ENCODE results near the gene MGRN1. TPM values are rescaled to one million over a fixed set of nuclear protein-coding genes. Genes with fewer than 3 reads are reported as not detected.

The MGRN1 gene
- total RNA-seq, 1 donor from 2014 or later, result 40.6 TPM

- H3K4me3 ChIP-seq (ENCODE audit: low read depth, low read length), result no peak overlapping the region
- no peak for DNase-seq (ENCODE audit: low read depth)
- TF ChIP-seq CTCF (conservative IDR thresholded peaks at IDR 0.05; ENCODE audit: low read depth, low read length), result peak; percentile 56
Observed at GRCh38 chr16:4682616-4683254, 58.1 kb downstream of the MGRN1 start.

GRCh38 chr16:4683255-4684057 lies 58.8 kb downstream of the MGRN1 start:
- H3K4me3 ChIP-seq (ENCODE audit: low read depth, low read length), result no peak overlapping the region
- no peak for TF ChIP-seq CTCF (conservative IDR thresholded peaks at IDR 0.05; ENCODE audit: low read depth, low read length)
- no peak for DNase-seq (ENCODE audit: low read depth)

GRCh38 chr16:4684058-4684715 lies 59.6 kb downstream of the MGRN1 start:
- TF ChIP-seq CTCF (conservative IDR thresholded peaks at IDR 0.05; ENCODE audit: low read depth, low read length), result no peak
- no peak for DNase-seq (ENCODE audit: low read depth)
- no peak overlapping the region for H3K4me3 ChIP-seq (ENCODE audit: low read depth, low read length)

GRCh38 chr16:4684763-4685162 lies 60.1 kb downstream of the MGRN1 start:
- H3K4me3 ChIP-seq (ENCODE audit: low read depth, low read length), result no peak overlapping the region
- no peak for DNase-seq (ENCODE audit: low read depth)
- no peak for TF ChIP-seq CTCF (conservative IDR thresholded peaks at IDR 0.05; ENCODE audit: low read depth, low read length)

GRCh38 chr16:4685292-4685691 lies 60.7 kb downstream of the MGRN1 start:
- no peak overlapping the region for H3K4me3 ChIP-seq (ENCODE audit: low read depth, low read length)
- no peak for TF ChIP-seq CTCF (conservative IDR thresholded peaks at IDR 0.05; ENCODE audit: low read depth, low read length)

GRCh38 chr16:4685776-4686496 lies 61.3 kb downstream of the MGRN1 start:
- H3K4me3 ChIP-seq (ENCODE audit: low read depth, low read length), result no peak overlapping the region
- no peak for DNase-seq (ENCODE audit: low read depth)
- TF ChIP-seq CTCF (conservative IDR thresholded peaks at IDR 0.05; ENCODE audit: low read depth, low read length), result no peak

More at GRCh38 chr16:4685292-4685691, 60.7 kb downstream of the MGRN1 start:
- no peak for DNase-seq (ENCODE audit: low read depth)

Data from epithelial cell of proximal tubule (primary cell).